GM18517 (cell line): ENCODE results near the gene PCDH9.

ENCODE experiments used
- ATAC-seq: cut with Tn5 transposase; IDR thresholded peaks from one replicate; pipeline ENCODE4 v1.9.1; 2021; ENCODE audit warnings: mild to moderate bottlenecking, moderate library complexity; ENCODE audit not compliant: unreplicated experiment

PCDH9 gene

DNA sequence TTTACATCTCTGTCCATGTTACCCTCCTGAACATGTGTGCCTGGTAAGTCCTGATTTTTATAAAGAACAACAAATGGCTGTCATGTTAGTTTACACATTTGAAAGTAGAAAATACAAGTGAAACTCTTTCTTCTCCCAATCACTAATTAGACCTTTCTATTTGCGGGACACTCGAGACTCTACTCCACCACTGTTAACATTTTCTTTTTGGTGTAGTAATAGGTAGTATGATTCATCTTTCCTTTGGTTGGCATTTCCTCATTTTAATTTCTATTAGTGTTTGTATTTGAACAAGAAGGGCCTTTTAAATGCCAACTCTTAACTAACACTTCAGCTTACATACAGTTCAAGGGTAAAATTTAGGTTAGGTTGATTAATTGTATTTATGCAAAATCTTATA lies 371.1 kb downstream of the PCDH9 start:
- no peak for ATAC-seq

DNA sequence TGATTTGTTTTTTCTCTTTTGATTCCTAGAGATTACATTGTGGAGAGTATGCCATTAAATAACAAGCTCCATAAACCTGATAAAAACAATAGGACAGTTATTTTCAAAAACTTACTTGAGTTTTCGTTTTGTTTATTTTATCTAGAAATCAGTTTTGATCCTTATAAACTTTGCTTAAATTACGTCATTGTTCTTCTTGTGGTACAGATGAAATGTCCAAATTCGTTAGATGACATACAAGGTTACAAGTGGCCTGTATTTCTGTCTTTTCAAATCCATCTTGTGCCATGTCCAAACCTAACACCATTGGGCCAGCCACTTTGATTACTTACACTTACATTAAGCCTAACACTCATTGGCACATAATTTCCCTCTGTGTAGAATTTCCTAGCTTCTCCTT lies 372.0 kb downstream of the PCDH9 start:
- ATAC-seq, result no peak

DNA sequence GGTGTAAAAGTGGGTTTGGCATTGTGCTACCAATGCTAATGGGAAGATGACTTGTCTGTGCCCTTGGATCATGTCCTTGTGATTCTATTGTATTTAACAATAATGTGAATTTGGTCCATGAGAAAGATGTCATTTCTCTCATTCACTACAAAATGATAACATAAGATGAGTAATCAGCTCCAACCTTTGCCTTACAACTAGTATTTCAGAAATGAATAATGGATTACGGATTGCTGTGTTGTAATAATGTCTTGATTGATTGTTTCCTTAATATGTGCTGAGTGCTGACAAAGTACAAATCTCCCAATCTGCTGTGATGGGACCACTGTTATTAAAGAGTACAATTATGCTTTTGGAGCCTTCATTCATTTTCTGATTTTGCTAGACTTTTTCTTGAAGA lies 375.0 kb downstream of the PCDH9 start:
- no peak for ATAC-seq

DNA sequence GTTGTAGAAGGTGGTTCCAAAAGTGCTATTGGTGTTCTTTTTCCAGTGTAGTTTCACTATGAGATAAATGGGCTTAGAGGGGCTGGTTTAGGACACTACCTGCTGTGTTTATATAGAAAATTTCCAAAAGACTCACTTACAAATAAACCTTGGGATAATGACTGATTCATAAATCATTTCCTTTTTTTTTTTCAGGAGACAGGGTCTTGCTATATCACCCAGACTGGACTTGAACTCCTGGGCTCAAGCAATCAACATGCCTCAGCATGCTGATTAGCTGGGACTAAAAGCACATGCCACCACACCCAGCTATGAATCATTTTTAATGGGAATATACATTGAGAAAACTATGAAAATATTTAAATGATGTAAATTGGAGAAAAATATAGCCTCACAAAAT lies 376.6 kb downstream of the PCDH9 start:
- ATAC-seq, result no peak

DNA sequence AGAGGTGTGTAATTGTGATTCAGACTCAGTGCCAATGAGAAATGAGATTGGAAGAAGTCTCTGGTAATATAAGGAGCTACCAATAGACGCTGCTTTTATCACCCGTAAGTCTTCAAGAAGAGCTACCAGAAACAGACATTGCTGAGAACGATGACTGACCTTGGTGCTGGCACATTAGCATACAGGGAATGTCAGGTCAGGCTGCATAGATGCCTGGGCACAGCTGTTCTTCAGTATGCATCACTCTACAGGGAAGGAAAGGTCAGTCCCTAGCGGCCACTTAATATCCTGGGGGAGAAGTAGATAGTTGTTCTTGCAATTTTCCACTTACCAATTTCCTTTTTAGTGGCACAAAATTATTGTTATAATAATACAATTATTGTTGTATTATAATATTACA lies 380.4 kb downstream of the PCDH9 start:
- ATAC-seq, result no peak

DNA sequence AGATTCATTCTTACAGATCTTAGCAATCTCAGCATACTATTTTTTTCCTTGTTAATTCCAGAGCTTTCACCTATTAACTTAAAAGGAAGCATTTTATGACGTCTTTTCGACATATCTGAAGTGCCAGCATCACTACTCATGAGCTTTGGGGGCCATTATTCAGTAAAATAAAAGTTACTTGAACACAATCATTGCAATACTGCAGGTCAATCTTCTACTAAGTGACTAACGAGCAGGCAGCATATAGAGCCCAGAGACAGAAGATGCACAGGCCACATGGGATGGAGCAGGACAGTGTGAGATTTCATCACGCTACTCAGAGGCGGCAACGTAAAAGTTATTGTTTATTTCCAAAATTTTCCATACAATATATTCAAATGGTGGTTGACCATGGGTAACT lies 382.6 kb downstream of the PCDH9 start:
- no peak for ATAC-seq

DNA sequence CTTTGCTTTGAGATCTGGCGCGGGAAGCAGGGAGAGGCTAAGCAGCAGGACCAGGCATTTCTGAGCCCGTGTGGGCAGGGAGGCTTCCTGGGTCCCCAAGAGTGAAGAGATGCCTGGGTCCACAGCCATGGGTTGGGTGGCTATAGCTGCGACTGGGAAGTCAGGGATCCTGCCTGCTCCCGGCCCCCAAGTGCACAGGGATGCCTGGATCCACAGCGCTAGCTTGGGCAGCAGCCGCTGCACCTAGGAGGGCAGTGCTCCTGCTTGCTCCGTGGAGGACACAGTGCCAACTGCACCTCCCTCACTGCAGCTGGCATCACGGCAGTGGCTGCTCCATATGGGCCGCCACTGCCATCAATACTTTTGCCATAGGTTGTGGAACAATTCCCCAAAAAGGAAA lies 384.7 kb downstream of the PCDH9 start:
- no peak for ATAC-seq

DNA sequence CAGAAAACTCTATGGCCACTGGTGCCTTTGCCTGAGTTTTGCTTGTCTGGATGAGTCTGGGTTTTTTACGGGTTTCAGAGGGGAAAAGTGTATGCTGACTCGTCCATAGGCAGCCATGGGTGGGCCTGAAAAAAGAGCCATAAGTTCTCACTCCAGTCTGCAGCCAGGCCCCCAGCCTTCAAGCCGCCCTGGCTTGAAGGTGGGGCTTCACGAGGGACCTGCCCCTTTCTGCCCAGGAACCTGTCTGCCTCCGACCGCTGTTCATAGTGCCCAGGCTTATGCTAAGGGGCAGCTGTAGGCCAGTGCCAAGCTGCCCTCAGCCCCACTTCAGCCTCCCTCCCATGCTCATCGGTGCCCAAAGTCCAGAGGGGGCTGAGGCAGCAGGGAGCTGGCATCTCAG lies 385.2 kb downstream of the PCDH9 start:
- no peak for ATAC-seq

DNA sequence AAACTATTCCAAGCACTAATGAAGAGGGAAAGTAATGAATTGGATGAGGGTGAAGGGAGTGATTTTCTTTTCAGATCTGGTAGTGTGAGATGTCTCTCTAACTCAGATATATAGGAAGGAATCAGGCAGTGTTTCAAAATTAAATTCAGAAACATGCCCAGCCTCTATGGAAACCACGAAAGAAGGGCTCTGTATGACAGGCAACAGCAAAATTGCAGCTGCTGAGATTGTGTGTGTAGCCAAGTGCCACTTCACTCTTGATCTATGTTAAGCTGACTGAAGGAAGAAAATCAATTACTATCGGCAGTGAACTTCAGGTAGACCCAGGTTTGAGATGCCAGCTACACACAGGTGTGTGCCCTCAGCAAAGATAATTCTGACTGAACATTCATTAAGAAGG lies 387.4 kb downstream of the PCDH9 start:
- no peak for ATAC-seq

DNA sequence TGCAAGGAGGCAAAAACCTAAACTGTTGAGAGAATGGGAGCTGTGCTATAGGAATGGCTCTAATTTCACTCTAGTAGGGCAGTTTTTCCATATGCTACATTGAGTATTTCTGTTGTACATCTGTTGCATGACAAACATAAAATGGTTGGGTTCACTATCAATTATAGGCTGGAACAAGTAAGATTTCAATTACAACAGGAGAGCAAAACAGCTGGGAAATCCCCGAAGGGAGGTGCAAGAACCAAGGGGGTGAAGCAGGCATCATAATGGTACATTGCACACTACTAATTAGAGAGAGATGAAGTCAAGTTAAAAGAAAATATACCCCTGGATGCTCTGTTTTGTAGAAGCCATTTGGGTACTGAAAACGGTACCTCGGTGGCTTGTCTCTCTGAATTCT lies 389.5 kb downstream of the PCDH9 start:
- no peak for ATAC-seq

DNA sequence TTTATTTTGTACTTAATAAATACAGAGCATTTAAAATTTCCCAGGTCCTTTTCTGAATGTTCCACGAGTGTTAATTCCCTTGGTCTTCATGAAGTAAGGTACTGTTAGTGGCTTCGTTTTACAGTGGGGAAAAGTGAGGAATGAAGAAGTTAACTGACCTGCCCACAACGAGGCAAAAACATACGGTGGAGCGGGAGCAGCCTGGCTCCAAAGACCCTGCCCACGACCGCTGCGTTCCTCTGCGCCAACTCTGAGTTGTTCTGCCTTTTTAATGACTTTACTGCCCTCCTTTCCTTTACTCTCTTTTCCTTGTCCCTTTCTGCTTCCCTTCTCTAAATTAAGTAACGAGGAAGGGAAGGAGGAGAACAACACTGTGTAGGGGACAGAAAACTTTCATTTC lies 392.9 kb downstream of the PCDH9 start:
- no peak for ATAC-seq

DNA sequence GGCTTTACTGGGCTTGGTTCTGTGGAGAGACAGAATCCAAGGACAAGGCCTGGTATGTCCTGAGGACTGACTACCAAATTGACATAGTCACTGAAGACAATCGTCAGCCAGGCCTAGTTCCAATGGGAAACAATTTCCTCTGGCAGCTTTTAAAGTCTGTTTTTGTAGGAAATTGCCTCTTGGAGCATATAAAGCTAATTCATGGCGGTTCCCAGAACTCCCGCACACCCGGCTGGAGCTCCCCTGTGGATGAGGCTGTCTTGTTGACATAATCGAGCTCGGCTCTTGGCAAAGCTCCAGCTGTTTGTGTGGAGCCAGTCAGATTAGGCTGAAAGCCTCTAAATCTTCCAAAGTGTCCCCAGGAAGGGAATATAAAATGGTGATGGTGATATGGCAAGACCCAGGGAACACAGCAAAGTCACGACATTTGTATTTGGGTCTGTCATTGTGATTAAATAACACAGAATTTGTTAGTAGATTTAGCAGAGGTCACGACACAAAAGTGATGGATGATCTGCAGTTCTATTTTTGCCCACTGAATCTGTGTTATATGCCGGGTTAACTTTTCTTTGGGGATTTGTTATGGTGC lies 395.0 kb downstream of the PCDH9 start:
- no peak for ATAC-seq

DNA sequence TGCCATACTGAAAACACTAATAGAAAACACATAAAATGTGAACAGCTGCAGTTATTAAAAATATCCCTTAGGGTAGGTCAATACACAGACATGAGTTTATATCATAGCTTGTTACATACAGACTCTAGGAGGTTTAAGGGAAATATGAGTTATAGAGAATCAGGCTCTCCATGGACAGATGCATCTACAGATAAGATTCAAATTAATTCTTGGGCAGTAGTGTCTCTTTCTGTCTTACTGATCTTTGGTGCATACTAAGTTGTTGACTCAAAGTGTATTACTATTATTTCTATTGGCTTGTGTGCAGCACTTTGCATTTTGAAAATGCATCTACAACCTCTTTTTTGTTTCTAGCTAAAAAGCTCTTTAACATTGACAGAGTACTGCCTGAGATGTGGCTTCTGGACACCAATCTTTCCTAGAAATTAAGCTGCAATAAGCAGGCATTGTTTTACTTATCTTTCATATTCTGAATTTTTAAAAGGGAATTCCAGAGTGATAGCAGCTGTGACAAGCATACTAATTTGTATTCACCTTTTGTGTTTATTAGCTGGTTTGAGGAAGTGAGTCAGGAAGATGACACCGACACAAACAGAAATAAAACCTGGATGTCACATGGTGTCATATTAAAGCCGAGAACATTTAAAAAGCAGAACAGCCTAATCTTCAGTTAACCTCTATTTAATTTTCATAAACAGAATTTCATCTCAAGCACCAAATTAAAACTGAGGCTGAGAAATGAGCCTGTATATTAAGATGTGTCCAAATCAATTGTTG lies 399.0 kb downstream of the PCDH9 start:
- ATAC-seq, result no peak

DNA sequence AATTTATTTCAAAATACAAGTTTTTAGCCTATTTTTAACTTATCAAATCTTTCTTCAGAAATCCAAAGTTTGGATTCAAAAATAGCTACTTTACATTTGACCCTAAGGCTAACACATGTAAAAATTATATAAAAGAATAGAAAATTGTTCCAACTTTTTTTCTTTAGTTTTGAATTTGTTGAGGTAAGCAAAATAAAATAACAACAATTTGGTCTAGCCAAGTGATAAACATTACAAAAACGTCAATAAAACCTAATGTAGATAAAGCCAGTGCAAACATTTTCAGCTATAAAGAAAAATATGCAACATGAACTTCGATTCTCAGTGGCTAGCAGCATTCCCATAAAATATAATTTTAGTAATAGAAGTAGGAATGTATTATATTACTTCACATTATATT lies 400.3 kb downstream of the PCDH9 start:
- no peak for ATAC-seq

DNA sequence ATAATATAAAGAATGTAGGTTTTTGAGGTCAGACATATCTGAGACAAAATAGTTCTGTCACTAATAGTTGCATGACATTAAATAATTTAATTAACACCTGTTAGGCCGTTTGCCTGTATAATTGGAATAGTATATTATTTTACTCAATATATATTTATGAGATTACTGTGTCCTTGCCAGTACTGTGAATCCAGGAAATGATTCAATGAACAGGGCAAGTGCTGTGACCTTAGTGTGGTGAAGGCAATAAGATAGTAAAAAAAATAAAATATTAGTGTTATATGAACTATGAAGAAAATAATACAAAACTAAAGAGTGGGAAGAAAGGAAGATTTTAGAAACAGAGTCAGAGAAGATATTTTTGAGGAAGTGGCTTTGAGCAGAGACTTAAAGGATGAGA lies 403.7 kb downstream of the PCDH9 start:
- ATAC-seq, result no peak

DNA sequence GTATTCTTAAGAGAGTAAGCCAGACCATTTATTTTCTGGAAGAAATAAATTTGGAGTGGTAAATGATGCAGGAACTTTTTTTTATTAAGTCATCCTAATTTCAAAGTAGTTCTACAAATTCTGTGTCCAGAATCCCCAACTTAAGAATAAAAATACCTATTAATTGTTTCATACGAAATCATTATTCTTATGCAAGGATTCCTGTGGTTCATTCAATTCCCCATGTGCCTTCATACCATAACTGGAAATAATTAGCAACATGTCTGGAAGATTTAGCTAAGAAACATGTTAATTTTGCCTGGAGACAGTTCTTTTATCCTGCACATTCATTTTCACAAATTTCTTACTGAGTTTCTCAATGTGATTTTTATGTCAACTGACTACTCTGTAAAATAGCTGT lies 408.6 kb downstream of the PCDH9 start:
- ATAC-seq, result no peak

DNA sequence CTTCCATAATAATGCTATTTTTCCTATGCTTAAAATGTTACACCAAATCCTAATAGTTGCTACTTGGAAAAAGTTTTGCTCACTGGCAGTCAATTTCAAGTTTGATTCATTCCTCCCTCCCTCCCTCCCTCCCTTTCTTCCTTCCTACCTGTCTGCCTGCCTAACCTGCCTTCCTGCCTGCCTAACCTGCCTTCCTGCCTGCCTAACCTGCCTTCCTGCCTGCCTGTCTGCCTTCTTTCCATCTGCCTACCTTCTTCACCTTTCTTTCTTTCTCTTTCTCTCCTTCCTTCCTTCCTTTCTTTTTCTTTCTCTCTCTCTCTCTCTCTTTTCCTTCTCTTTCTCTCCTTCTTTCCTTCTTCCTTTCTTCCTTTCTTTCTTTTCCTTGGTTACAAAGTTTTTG lies 418.7 kb downstream of the PCDH9 start:
- no peak for ATAC-seq

DNA sequence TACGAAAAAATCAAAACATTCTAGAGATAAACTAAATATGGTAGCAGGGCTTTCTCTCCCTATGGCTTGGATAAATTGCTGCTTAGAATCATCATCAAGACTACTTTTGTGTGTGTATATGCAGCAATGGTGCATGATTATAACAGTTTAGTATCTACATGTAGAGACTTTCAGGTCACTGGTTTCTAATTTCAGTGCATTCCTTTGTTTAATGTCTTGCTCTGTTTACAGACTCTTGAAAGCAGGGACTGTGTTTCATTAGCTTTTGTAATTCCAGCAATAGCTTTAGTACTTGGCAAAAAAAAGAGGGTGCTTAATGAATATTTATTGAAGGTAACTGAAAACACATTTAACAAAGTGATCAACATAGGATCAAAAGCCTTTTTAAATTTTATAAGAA lies 420.7 kb downstream of the PCDH9 start:
- no peak for ATAC-seq

DNA sequence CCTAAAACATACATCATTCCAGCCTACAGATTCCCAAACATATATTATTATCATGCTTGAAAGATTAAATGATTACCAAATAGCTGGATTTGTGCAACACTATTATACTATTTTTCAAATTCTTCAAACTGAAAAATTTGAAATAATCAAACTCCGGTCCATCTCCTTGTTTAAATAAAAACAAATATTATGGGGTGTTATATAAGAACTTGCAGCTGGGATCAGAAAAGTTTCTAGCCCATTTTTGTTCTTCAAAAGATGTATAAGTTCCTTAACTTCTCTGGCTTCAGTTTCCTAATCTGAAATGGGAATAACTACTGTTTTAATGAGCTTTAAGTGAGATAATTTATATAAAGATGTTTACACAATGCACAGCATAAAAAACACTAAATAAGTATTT lies 422.9 kb downstream of the PCDH9 start:
- ATAC-seq, result no peak

DNA sequence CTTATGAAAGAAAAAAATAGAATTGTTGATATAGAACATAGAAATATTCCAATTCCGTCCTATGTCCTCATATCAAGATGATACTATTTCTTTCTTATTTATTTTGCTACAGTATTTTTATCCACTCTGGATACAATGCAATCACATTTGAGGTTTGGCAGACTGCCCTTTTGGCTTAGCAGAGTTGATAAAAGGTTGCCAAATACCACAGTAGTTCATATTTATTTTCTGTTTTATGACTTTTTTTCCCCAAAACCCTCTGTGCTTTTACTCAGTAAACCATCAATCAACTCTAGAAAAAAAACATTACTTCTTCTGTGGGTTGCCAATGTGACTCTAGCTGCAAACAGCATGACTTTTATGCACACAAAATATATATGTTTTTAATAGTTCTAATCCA lies 424.5 kb downstream of the PCDH9 start:
- no peak for ATAC-seq

DNA sequence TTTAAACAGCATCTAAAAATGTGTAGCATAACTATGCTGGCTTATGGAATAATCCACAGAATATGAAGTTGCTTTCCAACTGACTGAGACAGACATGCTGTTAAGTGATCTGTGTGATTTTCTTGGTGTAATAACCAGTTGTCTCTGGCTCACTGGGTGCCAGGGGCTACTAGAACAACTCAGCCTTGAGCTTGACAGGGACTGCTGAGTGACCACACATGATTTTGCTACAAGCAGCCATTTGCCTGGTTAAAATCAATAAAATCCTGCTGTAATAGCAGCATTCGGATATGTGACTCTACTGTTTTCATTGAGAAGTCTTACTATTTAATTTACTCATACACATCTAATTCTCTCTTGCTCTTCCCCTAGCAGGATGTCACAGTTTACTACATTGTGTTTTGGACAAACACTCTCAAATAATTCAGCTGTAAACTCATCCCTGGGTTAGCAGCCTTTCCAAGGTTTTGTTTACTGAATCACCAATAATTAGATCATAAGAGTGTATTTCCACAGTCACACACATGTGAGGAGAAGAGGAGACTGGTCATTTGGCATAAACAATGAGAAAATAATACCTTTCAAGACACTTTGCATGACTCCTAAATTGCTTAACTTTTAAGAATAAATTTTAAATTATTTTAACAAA lies 426.2 kb downstream of the PCDH9 start:
- ATAC-seq, result no peak

DNA sequence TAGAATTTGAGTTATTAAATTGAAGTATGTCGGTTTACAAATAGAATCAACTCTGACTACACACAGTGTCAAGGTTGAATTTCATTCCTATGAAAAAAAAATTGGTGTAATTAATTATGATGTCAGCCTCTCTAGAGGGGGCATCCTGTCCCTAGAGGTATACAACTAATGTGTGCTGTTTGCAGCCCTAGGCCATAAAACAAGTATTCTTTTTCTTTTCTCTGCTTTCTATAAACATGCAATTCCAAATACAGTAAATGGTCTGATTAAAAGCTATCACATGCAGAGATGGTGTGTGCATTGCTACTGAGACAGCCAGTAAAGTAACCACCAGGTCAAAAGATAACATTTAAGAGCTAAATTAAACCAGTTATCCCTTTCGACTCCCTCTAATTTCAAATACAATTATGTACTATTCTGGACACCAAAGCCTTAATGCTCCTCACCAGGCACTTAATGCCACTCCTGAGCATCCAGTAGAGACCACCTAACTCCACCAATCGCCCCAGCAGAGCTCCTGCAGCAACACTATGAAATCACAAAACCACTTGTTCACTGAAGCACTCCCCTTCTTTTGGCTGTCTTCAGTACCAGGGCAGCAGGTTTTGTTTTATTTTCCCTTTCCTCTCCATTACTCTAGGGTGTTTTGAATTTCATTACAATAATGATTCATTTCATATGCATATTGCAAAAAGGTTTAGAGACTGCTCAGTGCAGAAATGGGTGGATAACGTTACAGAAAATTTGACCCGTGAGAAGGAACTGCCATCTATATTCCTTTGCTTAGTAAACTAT lies 426.9 kb downstream of the PCDH9 start:
- no peak for ATAC-seq
